ENCODE measurements around the gene ADNP. TPM values are rescaled to one million over a fixed set of nuclear protein-coding genes. Genes with fewer than 3 reads are reported as not detected.

ADNP gene
- polyA plus RNA-seq, 2 of the 4 experiments (the other 2 are of a cell fraction) = 36.7 to 37.2 TPM

DNA sequence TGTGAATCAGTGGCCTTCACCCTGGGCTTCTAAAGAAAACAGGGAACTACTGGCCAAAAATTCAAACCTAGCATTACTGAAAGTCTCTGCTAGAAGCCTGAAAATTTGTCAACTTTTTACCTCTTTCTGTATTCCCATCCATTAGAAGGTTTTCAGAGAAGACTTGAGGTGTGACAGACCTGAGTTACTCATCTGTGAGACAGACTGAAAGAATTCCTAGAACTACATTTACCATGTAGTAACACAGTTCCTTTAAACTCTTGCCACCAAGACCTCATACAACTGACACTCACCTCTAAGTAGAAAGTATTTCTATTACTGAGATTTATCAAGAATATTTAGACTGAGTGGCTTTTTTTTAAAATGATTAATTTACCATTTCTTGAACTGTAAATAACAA lies 22.6 kb upstream of the ADNP start (continued):
- TF ChIP-seq BHLHE40 (IDR thresholded peaks at IDR 0.05; ENCODE audit: low read depth, low read length) = no peak
- no peak for TF ChIP-seq FOSB (CRISPR knock-in tag; IDR thresholded peaks at IDR 0.05)

GRCh38 chr20:50953196-50953595 lies 22.0 kb upstream of the ADNP start:
- Histone ChIP-seq H3K4me3 (no peak overlapping the region), H3K9me3 (no peaks in the 10 kb centered on the region)

GRCh38 chr20:50948132-50948785 lies 17.0 kb upstream of the ADNP start:
- Histone ChIP-seq H3K4me2 (no peak overlapping the region), H3K4me1 (no peaks in the 10 kb centered on the region), H3K27ac (no peak overlapping the region), H3K9me3 (no peaks in the 10 kb centered on the region), H3K4me3 (no peak overlapping the region)
- ChIA-PET POLR2A (interaction anchor here (1.7 kb wide), 1 partner anchor 10 kb away, joined by 8 read pairs; the partner anchor contains the start of genes DPM1 and MOCS3), CTCF (interaction anchor here (1.1 to 3.5 kb wide), 4 partner anchors 17 to 154 kb away, joined by 3 to 15 read pairs (median 8); partner anchors contain the start of genes ADNP and BCAS4)
- no peak for TF ChIP-seq HOXB5 (CRISPR knock-in tag; IDR thresholded peaks at IDR 0.05)
- 83% methylated on average over 4 of the region's 4 CpGs for WGBS (ENCODE audit: missing lambda C conversion rate)
- FAIRE-seq (no peak), ATAC-seq (no peak), DNase-seq (ENCODE audit: low read depth in 1 of 2, low spot score in 1 of 2) (no peak)

More at GRCh38 chr20:50953196-50953595, 22.0 kb upstream of the ADNP start:
- Histone ChIP-seq H3K4me1 (peaks cover 12% of the 10 kb centered on the region), H3K4me2 (no peak overlapping the region), H3K27ac (no peak overlapping the region)
- no peak for DNase-seq (ENCODE audit: low read depth in 1 of 2, low spot score in 1 of 2)
- TF ChIP-seq JUN (IDR thresholded peaks at IDR 0.05) (no peak), POLR2AphosphoS2 (conservative IDR thresholded peaks at IDR 0.05; ENCODE audit: low read length) (no peak)
- WGBS (ENCODE audit: missing lambda C conversion rate) = 91% methylated on average over 2 of the region's 2 CpGs
- ChIA-PET POLR2A (no interaction called here), CTCF (no interaction called here)
- no peak for ATAC-seq
- no peak for FAIRE-seq

DNA sequence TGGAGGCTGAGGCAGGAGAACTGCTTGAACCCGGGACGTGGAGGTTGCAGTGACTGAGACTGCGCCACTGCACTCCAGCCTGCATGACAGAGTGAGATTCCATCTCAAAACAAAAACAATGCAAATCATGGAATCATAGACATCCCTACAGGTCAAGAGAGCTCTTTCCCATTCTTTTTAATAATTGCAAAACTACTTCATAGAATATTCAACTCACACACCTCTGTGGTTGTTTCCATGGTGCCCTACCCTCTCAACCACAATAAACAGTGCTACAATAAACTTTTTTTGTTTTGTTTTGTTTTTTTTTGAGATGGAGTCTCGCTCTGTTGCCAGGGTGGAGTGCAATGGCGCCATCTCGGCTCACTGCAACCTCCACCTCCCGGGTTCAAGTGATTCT lies 11.8 kb upstream of the ADNP start:
- CTCF ChIA-PET = no interaction called here
- Histone ChIP-seq H3K4me3 (no peak overlapping the region), H3K4me1 (no peaks in the 10 kb centered on the region), H3K4me2 (no peak overlapping the region), H3K9me3 (no peaks in the 10 kb centered on the region), H3K27ac (no peak overlapping the region)
- DNase-seq (ENCODE audit: low read depth in 1 of 2, low spot score in 1 of 2) (no peak), ATAC-seq (peak in 1 of 2 experiments; percentile 29; a peak in 2 of 6 replicates), FAIRE-seq (no peak)
- TF ChIP-seq BHLHE40 (IDR thresholded peaks at IDR 0.05; ENCODE audit: low read depth, low read length) (no peak), RARB (CRISPR knock-in tag; IDR thresholded peaks at IDR 0.05) (no peak)
- POLR2A ChIA-PET = interaction anchor here (0.6 to 1.5 kb wide), 2 partner anchors 12 to 15 kb away, joined by 5 read pairs; partner anchors contain the start of genes DPM1 and MOCS3
- 91% methylated on average over 7 of the region's 7 CpGs for WGBS (ENCODE audit: missing lambda C conversion rate)

GRCh38 chr20:50933589-50933988 lies 2.4 kb upstream of the ADNP start:
- Histone ChIP-seq H3K4me2 (no peak overlapping the region), H3K4me1 (peaks cover 15% of the 10 kb centered on the region), H3K27ac (no peak overlapping the region), H3K4me3 (no peak overlapping the region), H3K9me3 (no peaks in the 10 kb centered on the region)
- ATAC-seq (no peak), DNase-seq (ENCODE audit: low read depth in 1 of 2, low spot score in 1 of 2) (no peak), FAIRE-seq (no peak)
- 97% methylated on average over 1 of the region's 1 CpG for WGBS (ENCODE audit: missing lambda C conversion rate)
- ChIA-PET CTCF (interaction anchor here (1.8 to 10.8 kb wide), 5 partner anchors 18 to 374 kb away, joined by 3 to 167 read pairs (median 5); no protein-coding TSS in a partner anchor), POLR2A (interaction anchor here (1.0 to 2.4 kb wide), 2 partner anchors 25 to 139 kb away, joined by 3 to 12 read pairs; partner anchors contain the start of genes BCAS4, DPM1 and MOCS3)
- TF ChIP-seq BHLHE40 (IDR thresholded peaks at IDR 0.05; ENCODE audit: low read depth, low read length) = no peak
- TF ChIP-seq MAFK (IDR thresholded peaks at IDR 0.05; ENCODE audit: partially characterized antibody) = no peak
- no peak for TF ChIP-seq PHF8 (IDR thresholded peaks at IDR 0.05; ENCODE audit: borderline replicate concordance, low read depth)
- TF ChIP-seq, protein P1, sequence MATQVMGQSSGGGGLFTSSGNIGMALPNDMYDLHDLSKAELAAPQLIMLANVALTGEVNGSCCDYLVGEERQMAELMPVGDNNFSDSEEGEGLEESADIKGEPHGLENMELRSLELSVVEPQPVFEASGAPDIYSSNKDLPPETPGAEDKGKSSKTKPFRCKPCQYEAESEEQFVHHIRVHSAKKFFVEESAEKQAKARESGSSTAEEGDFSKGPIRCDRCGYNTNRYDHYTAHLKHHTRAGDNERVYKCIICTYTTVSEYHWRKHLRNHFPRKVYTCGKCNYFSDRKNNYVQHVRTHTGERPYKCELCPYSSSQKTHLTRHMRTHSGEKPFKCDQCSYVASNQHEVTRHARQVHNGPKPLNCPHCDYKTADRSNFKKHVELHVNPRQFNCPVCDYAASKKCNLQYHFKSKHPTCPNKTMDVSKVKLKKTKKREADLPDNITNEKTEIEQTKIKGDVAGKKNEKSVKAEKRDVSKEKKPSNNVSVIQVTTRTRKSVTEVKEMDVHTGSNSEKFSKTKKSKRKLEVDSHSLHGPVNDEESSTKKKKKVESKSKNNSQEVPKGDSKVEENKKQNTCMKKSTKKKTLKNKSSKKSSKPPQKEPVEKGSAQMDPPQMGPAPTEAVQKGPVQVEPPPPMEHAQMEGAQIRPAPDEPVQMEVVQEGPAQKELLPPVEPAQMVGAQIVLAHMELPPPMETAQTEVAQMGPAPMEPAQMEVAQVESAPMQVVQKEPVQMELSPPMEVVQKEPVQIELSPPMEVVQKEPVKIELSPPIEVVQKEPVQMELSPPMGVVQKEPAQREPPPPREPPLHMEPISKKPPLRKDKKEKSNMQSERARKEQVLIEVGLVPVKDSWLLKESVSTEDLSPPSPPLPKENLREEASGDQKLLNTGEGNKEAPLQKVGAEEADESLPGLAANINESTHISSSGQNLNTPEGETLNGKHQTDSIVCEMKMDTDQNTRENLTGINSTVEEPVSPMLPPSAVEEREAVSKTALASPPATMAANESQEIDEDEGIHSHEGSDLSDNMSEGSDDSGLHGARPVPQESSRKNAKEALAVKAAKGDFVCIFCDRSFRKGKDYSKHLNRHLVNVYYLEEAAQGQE (IDR thresholded peaks at IDR 0.05) = no peak
- TF ChIP-seq EP300 (IDR thresholded peaks at IDR 0.05) = no peak
- no peak for TF ChIP-seq SREBF2 (IDR thresholded peaks at IDR 0.05)
- no peak for TF ChIP-seq MAX (IDR thresholded peaks at IDR 0.05)
- TF ChIP-seq, protein P2, sequence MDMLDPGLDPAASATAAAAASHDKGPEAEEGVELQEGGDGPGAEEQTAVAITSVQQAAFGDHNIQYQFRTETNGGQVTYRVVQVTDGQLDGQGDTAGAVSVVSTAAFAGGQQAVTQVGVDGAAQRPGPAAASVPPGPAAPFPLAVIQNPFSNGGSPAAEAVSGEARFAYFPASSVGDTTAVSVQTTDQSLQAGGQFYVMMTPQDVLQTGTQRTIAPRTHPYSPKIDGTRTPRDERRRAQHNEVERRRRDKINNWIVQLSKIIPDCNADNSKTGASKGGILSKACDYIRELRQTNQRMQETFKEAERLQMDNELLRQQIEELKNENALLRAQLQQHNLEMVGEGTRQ (IDR thresholded peaks at IDR 0.05) = no peak
- no peak for TF ChIP-seq HOXB5 (CRISPR knock-in tag; IDR thresholded peaks at IDR 0.05)
- TF ChIP-seq EHF (CRISPR knock-in tag; IDR thresholded peaks at IDR 0.05) = no peak
- TF ChIP-seq KDM5A (IDR thresholded peaks at IDR 0.05) = no peak
- no peak for TF ChIP-seq HOXA7 (CRISPR knock-in tag; IDR thresholded peaks at IDR 0.05)
- TF ChIP-seq TFCP2L1 (CRISPR knock-in tag; IDR thresholded peaks at IDR 0.05) = no peak
- TF ChIP-seq GATA3 (IDR thresholded peaks at IDR 0.05; ENCODE audit: borderline replicate concordance) = no peak
- no peak for TF ChIP-seq ELK1 (IDR thresholded peaks at IDR 0.05; ENCODE audit: low read depth, low read length)
- no peak for TF ChIP-seq FOSL2 (IDR thresholded peaks at IDR 0.05)
- no peak for TF ChIP-seq FOSL2 (CRISPR knock-in tag; IDR thresholded peaks at IDR 0.05)
